Islet precursor cell (in vitro differentiated cells): ENCODE measurements around the gene P2RX2.
A peak's percentile ranks its signal among the peaks of the same experiment; 100 is the strongest.

ENCODE experiments used
- DNase-seq: peaks from one replicate; pipeline ENCODE4 v3.0.0-alpha.2; 2018

Gene P2RX2

GRCh38 chr12:132638541-132639408, 20.2 kb downstream of the P2RX2 start:
- DNase-seq, result peak; percentile 82

GRCh38 chr12:132639956-132640520, 21.5 kb downstream of the P2RX2 start:
- DNase-seq, result no peak

- no peak for DNase-seq
These were observed 22.4 kb downstream of the P2RX2 start for GRCh38 chr12:132640936-132641335.

GRCh38 chr12:132641811-132642650, 23.5 kb downstream of the P2RX2 start:
- DNase-seq, result no peak

- DNase-seq, result no peak
These were observed 24.6 kb downstream of the P2RX2 start for GRCh38 chr12:132642846-132643835.

GRCh38 chr12:132646850-132647249, 28.3 kb downstream of the P2RX2 start:
- DNase-seq, result no peak

GRCh38 chr12:132647858-132648257, 29.3 kb downstream of the P2RX2 start:
- DNase-seq, result no peak

GRCh38 chr12:132648616-132649225, 30.1 kb downstream of the P2RX2 start:
- no peak for DNase-seq

GRCh38 chr12:132649226-132649945, 30.8 kb downstream of the P2RX2 start:
- no peak for DNase-seq

GRCh38 chr12:132651444-132652100, 33.0 kb downstream of the P2RX2 start:
- DNase-seq, result no peak

GRCh38 chr12:132653567-132654290, 35.2 kb downstream of the P2RX2 start:
- no peak for DNase-seq

GRCh38 chr12:132657004-132657727, 38.6 kb downstream of the P2RX2 start:
- DNase-seq, result no peak

GRCh38 chr12:132658149-132658894, 39.7 kb downstream of the P2RX2 start:
- no peak for DNase-seq

GRCh38 chr12:132659146-132659545, 40.6 kb downstream of the P2RX2 start:
- DNase-seq, result no peak

- DNase-seq, result no peak
These were observed 41.5 kb downstream of the P2RX2 start for GRCh38 chr12:132660052-132660451.

GRCh38 chr12:132660996-132661395, 42.4 kb downstream of the P2RX2 start:
- no peak for DNase-seq

- DNase-seq, result no peak
These were observed 43.4 kb downstream of the P2RX2 start for GRCh38 chr12:132661972-132662371.
